ENCODE results near the gene GMNN.

GMNN gene

GRCh38 chr6:24824142-24824938 lies 49.6 kb downstream of the GMNN start:
- Histone ChIP-seq H3K9me3 (ENCODE audit: control insufficient read depth in 5 of 5, low read length in 5 of 5) (no peaks in the 10 kb centered on the region), H3K4me3 (ENCODE audit: low read depth in 1 of 5, low read length in 5 of 5) (no peak overlapping the region), H3K27me3 (ENCODE audit: control insufficient read depth in 5 of 5, insufficient read depth in 4 of 5, low read length in 5 of 5) (no peaks in the 10 kb centered on the region), H3K36me3 (ENCODE audit: control insufficient read depth in 5 of 5, insufficient read depth in 5 of 5, low read length in 5 of 5) (peaks cover 0 to 4% (median 0%) of the 10 kb centered on the region in 5 donors), H3K4me1 (ENCODE audit: control insufficient read depth in 5 of 5, insufficient read depth in 5 of 5, low read length in 5 of 5) (no peaks in the 10 kb centered on the region), H3K9ac (ENCODE audit: low read length in 5 of 5) (no peak overlapping the region), H3K27ac (ENCODE audit: low read depth, low read length) (no peak overlapping the region)

DNA sequence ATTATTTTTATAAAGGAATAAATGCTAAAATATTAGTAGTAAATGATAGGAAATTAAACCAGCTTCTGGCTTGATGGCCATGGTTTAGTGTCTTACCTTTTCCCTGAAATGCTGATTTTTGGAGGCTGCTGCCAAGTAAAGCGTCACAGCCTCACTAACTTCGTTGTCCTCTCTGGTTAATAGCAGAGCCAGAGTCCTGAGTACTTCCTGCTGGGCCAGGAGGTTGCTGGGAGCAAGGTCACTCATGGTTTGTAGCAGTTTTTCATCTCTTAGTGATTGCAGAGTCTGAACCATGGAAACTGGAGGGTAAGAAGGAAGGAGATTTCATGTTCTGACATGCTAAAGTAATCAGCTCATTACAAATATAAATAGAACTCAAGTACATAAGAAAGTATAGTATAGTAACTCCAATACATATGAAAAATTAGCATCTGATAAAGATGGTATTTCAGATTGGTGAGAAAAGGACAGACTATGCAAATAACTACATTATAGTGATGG lies 50.4 kb downstream of the GMNN start:
- no peak overlapping the region for H3K4me3 ChIP-seq (ENCODE audit: low read depth in 1 of 5, low read length in 5 of 5)
- no peaks in the 10 kb centered on the region for H3K4me1 ChIP-seq (ENCODE audit: control insufficient read depth in 5 of 5, insufficient read depth in 5 of 5, low read length in 5 of 5)
- peaks cover 0 to 4% (median 0%) of the 10 kb centered on the region in 5 donors for H3K36me3 ChIP-seq (ENCODE audit: control insufficient read depth in 5 of 5, insufficient read depth in 5 of 5, low read length in 5 of 5)
- H3K27ac ChIP-seq (ENCODE audit: low read depth, low read length): no peak overlapping the region
- H3K27me3 ChIP-seq (ENCODE audit: control insufficient read depth in 5 of 5, insufficient read depth in 4 of 5, low read length in 5 of 5): no peaks in the 10 kb centered on the region
- H3K9me3 ChIP-seq (ENCODE audit: control insufficient read depth in 5 of 5, low read length in 5 of 5): no peaks in the 10 kb centered on the region
- no peak overlapping the region for H3K9ac ChIP-seq (ENCODE audit: low read length in 5 of 5)

DNA sequence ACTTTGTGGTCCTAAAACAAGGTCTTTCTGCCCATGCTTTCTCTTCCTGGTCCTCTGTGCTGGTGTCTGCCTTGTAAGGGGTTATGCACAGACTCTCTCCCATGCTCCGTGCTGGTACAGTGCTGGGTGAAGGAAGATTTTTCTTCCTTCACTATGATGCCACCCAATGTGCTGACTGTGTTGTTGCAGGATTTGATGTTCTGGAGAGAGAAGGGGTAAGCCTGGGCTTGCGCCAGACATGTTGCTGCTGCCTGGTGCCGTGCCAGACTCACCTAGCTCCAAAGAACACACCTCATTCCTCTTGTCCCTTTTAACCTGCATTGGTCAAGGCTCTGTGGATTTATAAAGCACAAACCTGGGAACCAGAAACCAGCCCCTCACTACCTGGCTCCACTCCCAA lies 52.4 kb downstream of the GMNN start:
- Histone ChIP-seq H3K27me3 (ENCODE audit: control insufficient read depth in 5 of 5, insufficient read depth in 4 of 5, low read length in 5 of 5) (no peaks in the 10 kb centered on the region), H3K9ac (ENCODE audit: low read length in 5 of 5) (no peak overlapping the region), H3K4me1 (ENCODE audit: control insufficient read depth in 5 of 5, insufficient read depth in 5 of 5, low read length in 5 of 5) (peaks cover 0 to 7% (median 0%) of the 10 kb centered on the region in 5 donors), H3K9me3 (ENCODE audit: control insufficient read depth in 5 of 5, low read length in 5 of 5) (no peaks in the 10 kb centered on the region), H3K27ac (ENCODE audit: low read depth, low read length) (no peak overlapping the region), H3K36me3 (ENCODE audit: control insufficient read depth in 5 of 5, insufficient read depth in 5 of 5, low read length in 5 of 5) (peaks cover 0 to 4% (median 0%) of the 10 kb centered on the region in 5 donors), H3K4me3 (ENCODE audit: low read depth in 1 of 5, low read length in 5 of 5) (no peak overlapping the region)

GRCh38 chr6:24827970-24828369 lies 53.2 kb downstream of the GMNN start:
- Histone ChIP-seq H3K4me3 (ENCODE audit: low read depth in 1 of 5, low read length in 5 of 5) (no peak overlapping the region), H3K9ac (ENCODE audit: low read length in 5 of 5) (no peak overlapping the region), H3K27ac (ENCODE audit: low read depth, low read length) (no peak overlapping the region), H3K9me3 (ENCODE audit: control insufficient read depth in 5 of 5, low read length in 5 of 5) (no peaks in the 10 kb centered on the region), H3K27me3 (ENCODE audit: control insufficient read depth in 5 of 5, insufficient read depth in 4 of 5, low read length in 5 of 5) (no peaks in the 10 kb centered on the region), H3K4me1 (ENCODE audit: control insufficient read depth in 5 of 5, insufficient read depth in 5 of 5, low read length in 5 of 5) (peaks cover 0 to 7% (median 0%) of the 10 kb centered on the region in 5 donors), H3K36me3 (ENCODE audit: control insufficient read depth in 5 of 5, insufficient read depth in 5 of 5, low read length in 5 of 5) (peaks cover 0 to 4% (median 0%) of the 10 kb centered on the region in 5 donors)

GRCh38 chr6:24829657-24830056 lies 54.9 kb downstream of the GMNN start:
- Histone ChIP-seq H3K4me1 (ENCODE audit: control insufficient read depth in 5 of 5, insufficient read depth in 5 of 5, low read length in 5 of 5) (peaks cover 0 to 7% (median 0%) of the 10 kb centered on the region in 5 donors), H3K36me3 (ENCODE audit: control insufficient read depth in 5 of 5, insufficient read depth in 5 of 5, low read length in 5 of 5) (no peaks in the 10 kb centered on the region), H3K27me3 (ENCODE audit: control insufficient read depth in 5 of 5, insufficient read depth in 4 of 5, low read length in 5 of 5) (no peaks in the 10 kb centered on the region), H3K27ac (ENCODE audit: low read depth, low read length) (no peak overlapping the region), H3K4me3 (ENCODE audit: low read depth in 1 of 5, low read length in 5 of 5) (no peak overlapping the region), H3K9ac (ENCODE audit: low read length in 5 of 5) (no peak overlapping the region), H3K9me3 (ENCODE audit: control insufficient read depth in 5 of 5, low read length in 5 of 5) (no peaks in the 10 kb centered on the region)

DNA sequence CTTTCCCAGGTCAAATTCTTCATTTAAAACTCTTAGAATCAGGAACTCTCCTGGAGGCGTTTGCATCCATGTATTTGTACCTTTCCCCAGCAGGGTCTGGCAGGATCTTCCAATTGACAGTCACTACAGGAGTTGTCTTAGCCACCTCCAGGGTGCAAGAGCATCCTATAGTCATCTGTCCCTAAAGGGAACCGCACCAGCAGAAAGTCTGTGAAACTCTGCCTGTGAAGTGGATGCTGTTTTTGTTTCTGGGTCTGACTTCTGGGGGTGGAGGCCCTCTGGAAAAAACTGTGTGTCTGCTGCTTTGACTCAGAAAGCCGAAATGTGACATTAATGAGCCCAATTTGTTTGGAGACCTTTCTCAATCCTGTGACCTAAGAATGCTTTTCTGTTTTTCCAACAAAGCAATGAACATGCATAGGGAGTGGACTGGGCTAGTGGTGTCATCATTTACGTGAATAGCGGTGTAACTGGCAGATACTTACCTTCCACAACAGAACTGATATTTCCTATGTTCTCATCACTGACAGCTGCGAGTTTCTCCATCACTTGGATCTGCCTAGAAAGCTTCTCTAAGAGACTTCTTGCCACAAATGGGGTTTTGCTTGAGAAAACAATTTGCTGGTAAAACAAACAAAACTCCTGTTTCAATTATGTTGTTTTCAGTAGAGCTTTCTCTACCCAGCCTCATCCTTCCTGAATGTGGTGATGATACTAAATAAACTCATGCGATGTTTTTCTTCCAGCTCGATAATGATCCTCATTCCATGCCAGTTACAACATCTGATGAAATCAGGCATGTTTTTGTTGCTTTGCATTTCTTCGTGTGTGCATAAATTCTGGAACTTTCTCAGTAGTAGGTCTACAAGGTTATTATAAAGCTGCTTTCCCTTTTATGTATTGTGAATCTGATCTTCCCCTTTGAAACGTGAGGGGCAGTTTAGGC lies 57.3 kb downstream of the GMNN start:
- H3K9me3 ChIP-seq (ENCODE audit: control insufficient read depth in 5 of 5, low read length in 5 of 5): no peaks in the 10 kb centered on the region
- no peak overlapping the region for H3K4me3 ChIP-seq (ENCODE audit: low read depth in 1 of 5, low read length in 5 of 5)
- no peak overlapping the region for H3K9ac ChIP-seq (ENCODE audit: low read length in 5 of 5)
- no peaks in the 10 kb centered on the region for H3K27me3 ChIP-seq (ENCODE audit: control insufficient read depth in 5 of 5, insufficient read depth in 4 of 5, low read length in 5 of 5)
- no peak overlapping the region for H3K27ac ChIP-seq (ENCODE audit: low read depth, low read length)
- peaks cover 0 to 24% (median 8%) of the 10 kb centered on the region in 5 donors for H3K4me1 ChIP-seq (ENCODE audit: control insufficient read depth in 5 of 5, insufficient read depth in 5 of 5, low read length in 5 of 5)
- no peaks in the 10 kb centered on the region for H3K36me3 ChIP-seq (ENCODE audit: control insufficient read depth in 5 of 5, insufficient read depth in 5 of 5, low read length in 5 of 5)

GRCh38 chr6:24832794-24833193 lies 58.1 kb downstream of the GMNN start:
- Histone ChIP-seq H3K4me3 (ENCODE audit: low read depth in 1 of 5, low read length in 5 of 5) (no peak overlapping the region), H3K27me3 (ENCODE audit: control insufficient read depth in 5 of 5, insufficient read depth in 4 of 5, low read length in 5 of 5) (no peaks in the 10 kb centered on the region), H3K9me3 (ENCODE audit: control insufficient read depth in 5 of 5, low read length in 5 of 5) (no peaks in the 10 kb centered on the region), H3K4me1 (ENCODE audit: control insufficient read depth in 5 of 5, insufficient read depth in 5 of 5, low read length in 5 of 5) (peaks cover 0 to 25% (median 10%) of the 10 kb centered on the region in 5 donors), H3K9ac (ENCODE audit: low read length in 5 of 5) (no peak overlapping the region), H3K27ac (ENCODE audit: low read depth, low read length) (no peak overlapping the region), H3K36me3 (ENCODE audit: control insufficient read depth in 5 of 5, insufficient read depth in 5 of 5, low read length in 5 of 5) (no peaks in the 10 kb centered on the region)

DNA sequence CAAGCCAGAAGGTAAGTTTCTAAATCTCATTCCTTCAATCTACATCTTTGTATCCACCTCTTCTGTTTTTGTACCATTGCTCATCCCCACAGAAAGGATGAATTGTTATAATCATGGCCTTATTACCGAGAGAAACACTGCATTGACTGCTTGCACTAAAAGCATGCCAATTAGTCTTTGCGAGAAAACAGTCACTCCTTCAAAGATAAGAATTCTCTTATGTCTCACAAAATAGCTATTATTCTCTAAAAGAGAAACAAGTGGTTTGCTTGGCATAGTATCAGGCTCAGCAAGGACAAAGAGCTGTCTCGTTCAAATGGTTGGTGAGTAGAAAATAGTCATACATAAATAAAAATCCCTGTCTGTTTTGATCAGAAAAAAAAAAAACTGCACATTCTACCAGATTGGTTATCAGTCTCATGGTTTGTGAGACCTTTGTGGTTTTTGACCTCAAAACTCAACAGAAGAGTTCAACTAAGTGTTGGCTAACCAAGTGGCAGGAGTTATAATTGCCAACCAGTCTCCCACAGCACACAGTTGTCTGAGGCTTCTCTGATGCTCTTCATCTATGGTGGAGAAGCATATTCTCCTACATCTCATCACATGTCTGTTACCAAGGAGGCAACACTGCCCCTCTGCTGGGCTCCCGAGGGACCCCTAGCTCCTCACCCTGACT lies 59.1 kb downstream of the GMNN start:
- no peak overlapping the region for H3K9ac ChIP-seq (ENCODE audit: low read length in 5 of 5)
- no peak overlapping the region for H3K27ac ChIP-seq (ENCODE audit: low read depth, low read length)
- no peaks in the 10 kb centered on the region for H3K27me3 ChIP-seq (ENCODE audit: control insufficient read depth in 5 of 5, insufficient read depth in 4 of 5, low read length in 5 of 5)
- no peak overlapping the region for H3K4me3 ChIP-seq (ENCODE audit: low read depth in 1 of 5, low read length in 5 of 5)
- no peaks in the 10 kb centered on the region for H3K9me3 ChIP-seq (ENCODE audit: control insufficient read depth in 5 of 5, low read length in 5 of 5)
- H3K36me3 ChIP-seq (ENCODE audit: control insufficient read depth in 5 of 5, insufficient read depth in 5 of 5, low read length in 5 of 5): no peaks in the 10 kb centered on the region
- peaks cover 3 to 31% (median 16%) of the 10 kb centered on the region in 5 donors for H3K4me1 ChIP-seq (ENCODE audit: control insufficient read depth in 5 of 5, insufficient read depth in 5 of 5, low read length in 5 of 5)

Measured in subcutaneous abdominal adipose tissue (tissue), 5 donors.